ENCODE results near the gene KIF1B. TPM values are rescaled to one million over a fixed set of nuclear protein-coding genes. Genes with fewer than 3 reads are reported as not detected.

Gene KIF1B
- total RNA-seq, 1 experiment from 2014 or later: 57.7 TPM

- no peaks in the 10 kb centered on the region for H4K20me1 ChIP-seq (ENCODE audit: control insufficient read depth, insufficient read depth, insufficient read length)
- no peak overlapping the region for H3K23ac ChIP-seq (ENCODE audit: insufficient read length, low read depth, low read length)
- no peak overlapping the region for H3K4me2 ChIP-seq (ENCODE audit: insufficient read depth, insufficient read length, low read length)
- no peak overlapping the region for H3K56ac ChIP-seq (ENCODE audit: insufficient read length, low read depth, low read length)
- H2BK120ac ChIP-seq (ENCODE audit: low read depth, low read length, poor library complexity, severe bottlenecking): no peak overlapping the region
- no peaks in the 10 kb centered on the region for H3K79me1 ChIP-seq (ENCODE audit: insufficient read depth, low read depth, low read length, poor library complexity, severe bottlenecking)
- no peak overlapping the region for H3K14ac ChIP-seq (ENCODE audit: insufficient read depth, low read length)
- no peak overlapping the region for H3K27ac ChIP-seq (ENCODE audit: insufficient read length, low read depth, low read length)
- H3K4ac ChIP-seq (ENCODE audit: low read depth, low read length): no peak overlapping the region
- no peaks in the 10 kb centered on the region for H3K4me1 ChIP-seq (ENCODE audit: insufficient read depth, low read length)
- H3K79me2 ChIP-seq (ENCODE audit: insufficient read depth, low read length): no peaks in the 10 kb centered on the region
- H2BK20ac ChIP-seq (ENCODE audit: low read depth, low read length, poor library complexity, severe bottlenecking): no peak overlapping the region
- no peak overlapping the region for H2AK5ac ChIP-seq (ENCODE audit: insufficient read length, low read length)
- no peak for DNase-seq
- H2BK5ac ChIP-seq (ENCODE audit: insufficient read length, low read length): no peak overlapping the region
- TF ChIP-seq CTCF (conservative IDR thresholded peaks at IDR 0.05): no peak
- H3K9me3 Mint-ChIP-seq: no peaks in the 10 kb centered on the region
- WGBS (ENCODE audit: extremely low coverage, insufficient read length, low lambda C conversion rate): no CpG with 5 or more reads among the region's 5 CpGs
- no peak overlapping the region for H2BK15ac ChIP-seq (ENCODE audit: low read depth, low read length)
- no peak overlapping the region for H4K91ac ChIP-seq (ENCODE audit: insufficient read length, low read depth, low read length)
- no peak overlapping the region for H3T11ph ChIP-seq (ENCODE audit: low read length)
- H4K8ac ChIP-seq (replicated peaks; ENCODE audit: insufficient read length, low read depth, low read length): no peak overlapping the region
- H3K27ac Mint-ChIP-seq: peak overlapping the region in 1 of 3 experiments; percentile 67; a peak in 2 of 7 replicates
- no peak overlapping the region for H4K5ac ChIP-seq (ENCODE audit: insufficient read length, low read depth, low read length)
- peaks cover 14 to 65% (median 59%) of the 10 kb centered on the region in 3 experiments; a peak in 6 of 7 replicates for H3K36me3 Mint-ChIP-seq (ENCODE audit: insufficient read depth in 1 of 3, low read depth in 3 of 3)
- no peak overlapping the region for H3K18ac ChIP-seq (ENCODE audit: insufficient read length, low read depth, low read length)
- H3K27me3 ChIP-seq (ENCODE audit: insufficient read depth, low read length): no peaks in the 10 kb centered on the region
- H2BK12ac ChIP-seq (ENCODE audit: insufficient read length, low read depth, low read length): no peak overlapping the region
- no peaks in the 10 kb centered on the region for H3K23me2 ChIP-seq (ENCODE audit: insufficient read length, low read depth, low read length, poor library complexity, severe bottlenecking)
- H3K27me3 Mint-ChIP-seq (ENCODE audit: low read depth): no peaks in the 10 kb centered on the region
- no peaks in the 10 kb centered on the region for H3K4me1 Mint-ChIP-seq
- H3K9ac ChIP-seq (ENCODE audit: extremely low read depth, insufficient read length, low read length): no peak overlapping the region
- no peaks in the 10 kb centered on the region for H3K9me3 ChIP-seq (ENCODE audit: control insufficient read depth, low read depth, low read length)
- H3K4me3 Mint-ChIP-seq: no peak overlapping the region
- no peak overlapping the region for H2AFZ ChIP-seq (ENCODE audit: low read length)
Measured at GRCh38 chr1:10267921-10268320, 57.6 kb downstream of the KIF1B start.
